ENCODE data around the gene SLC6A15. TPM values are rescaled to one million over a fixed set of nuclear protein-coding genes. Genes with fewer than 3 reads are reported as not detected.

SLC6A15 gene
- total and polyA plus RNA-seq, 3 experiments from 2014 or later = not detected

DNA sequence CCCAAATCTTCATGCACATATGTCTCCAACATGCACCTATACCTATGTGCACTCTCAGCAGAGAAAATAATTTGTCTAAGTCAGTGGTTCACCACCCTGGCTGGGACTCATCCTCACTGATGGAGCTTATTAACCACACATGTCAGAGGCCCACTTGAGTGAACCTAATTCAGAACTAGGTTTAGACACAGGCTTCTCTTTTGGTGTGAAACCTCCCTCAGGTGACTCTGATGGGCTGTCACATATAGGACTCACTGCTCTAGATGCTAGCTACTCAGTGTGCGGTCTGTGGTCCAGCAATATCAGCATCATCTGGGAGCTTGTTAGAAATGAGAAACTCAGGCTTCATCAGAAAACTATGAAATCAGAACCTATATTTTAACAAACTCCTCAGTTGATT lies 85.7 kb downstream of the SLC6A15 start:
- CTCF ChIA-PET = no interaction called here
- DNase-seq = no peak

DNA sequence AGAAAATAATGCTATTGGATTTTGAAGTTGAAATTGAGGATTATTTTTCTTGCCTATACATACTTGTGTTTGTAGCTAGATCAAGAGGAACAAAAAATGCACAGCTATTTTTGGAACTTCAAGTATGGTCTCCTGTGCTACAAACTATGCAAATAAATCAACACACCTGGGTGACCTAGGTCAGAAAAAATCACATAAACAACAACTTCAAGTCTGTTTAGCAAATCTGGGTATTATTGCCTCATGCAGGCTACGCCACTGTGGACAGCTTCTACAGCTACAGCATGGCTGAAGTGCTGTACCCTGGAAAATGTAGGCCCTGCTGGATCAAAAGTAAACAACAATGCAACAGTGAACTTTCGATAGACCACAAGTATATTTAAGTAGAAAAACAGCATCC lies 87.5 kb downstream of the SLC6A15 start:
- CTCF ChIA-PET = no interaction called here
- no peak for DNase-seq
- POLR2A ChIA-PET = no interaction called here
- Mint-ChIP-seq H3K27me3 (no peaks in the 10 kb centered on the region), H3K36me3 (no peaks in the 10 kb centered on the region), H3K27ac (no peak overlapping the region), H3K9me3 (peaks cover 0 to 3% (median 0%) of the 10 kb centered on the region in 5 donors), H3K4me1 (no peaks in the 10 kb centered on the region), H3K4me3 (no peak overlapping the region)
- Histone ChIP-seq H3K4me1 (ENCODE audit: insufficient read depth, low read length) (no peaks in the 10 kb centered on the region), H3K27me3 (ENCODE audit: insufficient read depth, low read length, poor library complexity, severe bottlenecking) (no peaks in the 10 kb centered on the region), H3K9me3 (ENCODE audit: low read length) (no peaks in the 10 kb centered on the region), H3K4me3 (ENCODE audit: low read length) (no peak overlapping the region), H3K27ac (ENCODE audit: low read depth, low read length) (no peak overlapping the region), H3K36me3 (ENCODE audit: insufficient read depth, low read length) (no peaks in the 10 kb centered on the region)

More for the DNA sequence above, 85.7 kb downstream of the SLC6A15 start:
- Mint-ChIP-seq H3K27me3 (no peaks in the 10 kb centered on the region), H3K9me3 (peaks cover 0 to 2% (median 0%) of the 10 kb centered on the region in 5 donors), H3K27ac (no peak overlapping the region), H3K4me3 (no peak overlapping the region), H3K4me1 (no peaks in the 10 kb centered on the region), H3K36me3 (no peaks in the 10 kb centered on the region)
- Histone ChIP-seq H3K4me3 (ENCODE audit: low read length) (no peak overlapping the region), H3K4me1 (ENCODE audit: insufficient read depth, low read length) (no peaks in the 10 kb centered on the region), H3K27ac (ENCODE audit: low read depth, low read length) (no peak overlapping the region), H3K27me3 (ENCODE audit: insufficient read depth, low read length, poor library complexity, severe bottlenecking) (no peaks in the 10 kb centered on the region), H3K36me3 (ENCODE audit: insufficient read depth, low read length) (no peaks in the 10 kb centered on the region), H3K9me3 (ENCODE audit: low read length) (no peaks in the 10 kb centered on the region)
- POLR2A ChIA-PET = no interaction called here

DNA sequence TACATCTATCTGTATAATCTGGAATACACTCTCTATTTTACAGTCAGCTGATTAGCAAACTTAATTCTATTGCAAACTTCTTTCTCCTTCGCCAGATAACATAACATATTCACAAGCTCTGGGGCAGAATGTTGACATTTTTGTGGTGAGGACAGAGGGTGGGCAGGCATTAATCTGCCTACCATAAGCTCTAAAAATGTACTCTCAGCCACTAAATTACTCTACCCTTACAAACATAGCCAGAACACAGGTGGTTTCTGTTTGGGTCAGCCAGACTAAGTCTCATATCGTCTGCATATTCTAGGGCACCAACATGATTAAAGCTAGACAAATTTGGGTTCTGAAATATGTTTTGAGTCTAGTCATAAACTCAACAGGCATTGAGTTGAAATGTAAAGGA lies 90.1 kb downstream of the SLC6A15 start:
- CTCF ChIA-PET = no interaction called here

GRCh38 chr12:84816916-84817695 lies 95.5 kb downstream of the SLC6A15 start:
- DNase-seq = no peak
- Mint-ChIP-seq H3K4me1 (no peaks in the 10 kb centered on the region), H3K27ac (no peak overlapping the region), H3K36me3 (no peaks in the 10 kb centered on the region), H3K4me3 (no peak overlapping the region), H3K27me3 (no peaks in the 10 kb centered on the region), H3K9me3 (peaks cover 0 to 5% (median 0%) of the 10 kb centered on the region in 5 donors)
- Histone ChIP-seq H3K9me3 (ENCODE audit: low read length) (no peaks in the 10 kb centered on the region), H3K4me3 (ENCODE audit: low read length) (no peak overlapping the region), H3K36me3 (ENCODE audit: insufficient read depth, low read length) (no peaks in the 10 kb centered on the region), H3K27ac (ENCODE audit: low read depth, low read length) (no peak overlapping the region), H3K27me3 (ENCODE audit: insufficient read depth, low read length, poor library complexity, severe bottlenecking) (no peaks in the 10 kb centered on the region), H3K4me1 (ENCODE audit: insufficient read depth, low read length) (no peaks in the 10 kb centered on the region)
- ChIA-PET POLR2A (no interaction called here), CTCF (no interaction called here)

More for the DNA sequence above, 90.1 kb downstream of the SLC6A15 start:
- no peaks in the 10 kb centered on the region for H3K36me3 Mint-ChIP-seq
- POLR2A ChIA-PET = no interaction called here
- Histone ChIP-seq H3K4me3 (ENCODE audit: low read length) (no peak overlapping the region), H3K27ac (ENCODE audit: low read depth, low read length) (no peak overlapping the region), H3K36me3 (ENCODE audit: insufficient read depth, low read length) (no peaks in the 10 kb centered on the region), H3K9me3 (ENCODE audit: low read length) (no peaks in the 10 kb centered on the region), H3K27me3 (ENCODE audit: insufficient read depth, low read length, poor library complexity, severe bottlenecking) (no peaks in the 10 kb centered on the region), H3K4me1 (ENCODE audit: insufficient read depth, low read length) (no peaks in the 10 kb centered on the region)
- H3K27ac Mint-ChIP-seq = no peak overlapping the region
- no peaks in the 10 kb centered on the region for H3K4me1 Mint-ChIP-seq
- H3K4me3 Mint-ChIP-seq = no peak overlapping the region
- DNase-seq = no peak
- peaks cover 0 to 3% (median 0%) of the 10 kb centered on the region in 5 donors for H3K9me3 Mint-ChIP-seq
- no peaks in the 10 kb centered on the region for H3K27me3 Mint-ChIP-seq

DNA sequence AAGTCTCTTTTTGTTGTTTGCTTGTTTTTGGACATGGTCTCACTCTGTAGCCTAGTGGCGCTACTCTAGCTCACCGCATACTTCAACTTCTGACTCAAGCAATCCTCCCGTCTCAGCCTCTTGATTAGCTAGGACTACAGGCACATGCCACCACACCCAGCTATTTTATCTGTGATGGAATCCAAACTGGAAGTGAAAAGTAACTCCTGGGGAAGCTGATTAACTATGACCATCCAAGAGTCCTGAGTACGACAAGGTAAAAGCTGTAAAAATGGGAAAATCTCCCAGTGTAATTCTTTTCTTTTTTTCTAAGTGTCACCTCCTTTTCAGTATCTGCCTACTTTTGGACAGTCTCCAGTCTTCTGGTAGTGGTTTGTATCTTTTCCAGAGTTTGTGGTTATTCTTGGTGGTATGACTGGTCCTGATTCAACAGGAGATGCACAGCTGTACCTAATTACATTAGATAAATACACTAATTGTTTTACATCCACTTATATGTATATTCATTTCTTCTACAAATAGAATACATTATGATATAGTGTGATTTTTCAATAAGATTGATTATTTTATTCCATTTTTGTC lies 97.8 kb downstream of the SLC6A15 start:
- Histone ChIP-seq H3K9me3 (ENCODE audit: low read length) (no peaks in the 10 kb centered on the region), H3K27ac (ENCODE audit: low read depth, low read length) (no peak overlapping the region), H3K36me3 (ENCODE audit: insufficient read depth, low read length) (no peaks in the 10 kb centered on the region), H3K27me3 (ENCODE audit: insufficient read depth, low read length, poor library complexity, severe bottlenecking) (no peaks in the 10 kb centered on the region), H3K4me1 (ENCODE audit: insufficient read depth, low read length) (no peaks in the 10 kb centered on the region), H3K4me3 (ENCODE audit: low read length) (no peak overlapping the region)
- H3K9me3 Mint-ChIP-seq = peaks cover 0 to 3% (median 0%) of the 10 kb centered on the region in 5 donors
- H3K36me3 Mint-ChIP-seq = no peaks in the 10 kb centered on the region
- no peak overlapping the region for H3K27ac Mint-ChIP-seq
- H3K4me3 Mint-ChIP-seq = no peak overlapping the region
- POLR2A ChIA-PET = no interaction called here
- no peaks in the 10 kb centered on the region for H3K4me1 Mint-ChIP-seq
- CTCF ChIA-PET = no interaction called here
- no peak for DNase-seq
- no peaks in the 10 kb centered on the region for H3K27me3 Mint-ChIP-seq

DNA sequence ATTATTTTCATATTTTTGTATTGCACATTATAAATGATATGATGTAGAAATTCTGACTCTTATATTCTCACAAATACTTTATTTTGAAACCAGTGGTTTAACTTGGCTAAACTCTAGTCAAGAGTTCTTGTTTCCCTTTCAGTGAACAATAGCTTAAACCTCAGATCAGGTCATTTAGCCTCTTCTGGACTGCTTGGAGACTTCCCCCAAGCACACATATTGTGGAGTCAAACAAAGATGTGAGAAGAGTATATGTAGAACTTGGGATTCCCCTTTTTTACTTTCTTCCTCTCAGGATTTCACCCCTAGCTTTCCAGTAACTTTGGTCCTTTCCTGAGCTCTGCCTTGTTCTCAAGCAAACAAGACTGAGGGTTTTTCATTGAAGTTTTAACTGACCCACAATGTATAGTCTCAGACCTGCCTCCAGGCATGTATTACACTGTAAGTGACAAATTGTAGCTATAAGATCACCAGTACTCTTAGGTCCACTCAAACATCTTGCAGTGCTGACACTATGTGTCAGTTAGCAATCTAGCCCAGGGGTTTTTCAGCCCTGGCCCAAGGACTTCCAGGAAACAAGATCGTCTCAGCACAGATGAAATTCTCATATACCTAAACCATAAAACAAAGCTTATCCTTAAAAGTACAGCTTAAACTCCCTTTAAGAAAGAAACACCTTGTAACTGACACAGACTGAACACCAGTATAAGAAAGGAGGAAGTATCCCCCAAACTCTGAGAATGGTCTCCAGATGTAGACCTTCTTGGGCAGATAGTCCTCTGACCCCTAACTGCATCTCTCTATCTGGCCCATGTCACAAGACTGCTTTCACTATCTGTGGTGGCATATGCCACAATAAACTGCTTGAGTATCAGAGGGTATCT lies 98.6 kb downstream of the SLC6A15 start:
- ChIA-PET POLR2A (no interaction called here), CTCF (no interaction called here)
- Mint-ChIP-seq H3K27me3 (no peaks in the 10 kb centered on the region), H3K4me1 (no peaks in the 10 kb centered on the region), H3K4me3 (no peak overlapping the region), H3K36me3 (no peaks in the 10 kb centered on the region), H3K27ac (no peak overlapping the region), H3K9me3 (peaks cover 0 to 3% (median 0%) of the 10 kb centered on the region in 5 donors)
- H3K36me3 ChIP-seq (ENCODE audit: insufficient read depth, low read length) = no peaks in the 10 kb centered on the region
- H3K27me3 ChIP-seq (ENCODE audit: insufficient read depth, low read length, poor library complexity, severe bottlenecking) = no peaks in the 10 kb centered on the region
- no peaks in the 10 kb centered on the region for H3K9me3 ChIP-seq (ENCODE audit: low read length)
- no peak overlapping the region for H3K27ac ChIP-seq (ENCODE audit: low read depth, low read length)
- DNase-seq = no peak
- H3K4me3 ChIP-seq (ENCODE audit: low read length) = no peak overlapping the region
- no peaks in the 10 kb centered on the region for H3K4me1 ChIP-seq (ENCODE audit: insufficient read depth, low read length)

GRCh38 chr12:84811291-84811690 lies 101.3 kb downstream of the SLC6A15 start:
- H3K4me3 ChIP-seq (ENCODE audit: low read length) = no peak overlapping the region
- H3K4me3 Mint-ChIP-seq = no peak overlapping the region
- H3K36me3 Mint-ChIP-seq = no peaks in the 10 kb centered on the region
- no peaks in the 10 kb centered on the region for H3K4me1 ChIP-seq (ENCODE audit: insufficient read depth, low read length)
- H3K27ac ChIP-seq (ENCODE audit: low read depth, low read length) = no peak overlapping the region
- ChIA-PET POLR2A (no interaction called here), CTCF (no interaction called here)
- H3K9me3 ChIP-seq (ENCODE audit: low read length) = no peaks in the 10 kb centered on the region
- H3K27me3 Mint-ChIP-seq = no peaks in the 10 kb centered on the region
- no peak for DNase-seq
- H3K9me3 Mint-ChIP-seq = peaks cover 0 to 3% (median 2%) of the 10 kb centered on the region in 5 donors
- no peaks in the 10 kb centered on the region for H3K4me1 Mint-ChIP-seq
- H3K36me3 ChIP-seq (ENCODE audit: insufficient read depth, low read length) = no peaks in the 10 kb centered on the region
- no peak overlapping the region for H3K27ac Mint-ChIP-seq
- H3K27me3 ChIP-seq (ENCODE audit: insufficient read depth, low read length, poor library complexity, severe bottlenecking) = no peaks in the 10 kb centered on the region

DNA sequence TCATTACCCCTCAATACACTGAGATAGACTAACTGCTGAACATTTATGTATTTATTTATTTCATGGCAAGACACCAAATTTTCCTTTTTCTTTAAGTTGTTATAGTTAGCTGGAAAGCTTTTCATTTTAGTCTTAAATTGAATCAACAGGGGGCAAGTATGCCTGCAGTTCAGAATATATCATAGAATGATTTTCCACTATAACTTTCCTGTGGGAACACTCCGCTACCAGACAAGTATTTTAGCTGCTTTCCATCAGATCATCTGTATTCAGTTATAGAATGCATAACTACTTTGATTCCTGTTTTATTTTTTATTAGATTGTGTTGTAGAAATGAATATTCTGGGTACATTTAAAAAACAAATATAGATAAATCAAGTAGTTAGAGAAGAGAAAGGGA lies 102.0 kb downstream of the SLC6A15 start:
- POLR2A ChIA-PET = no interaction called here
- H3K36me3 ChIP-seq (ENCODE audit: insufficient read depth, low read length) = no peaks in the 10 kb centered on the region
- H3K9me3 ChIP-seq (ENCODE audit: low read length) = no peaks in the 10 kb centered on the region
- Mint-ChIP-seq H3K36me3 (no peaks in the 10 kb centered on the region), H3K27ac (no peak overlapping the region), H3K27me3 (no peaks in the 10 kb centered on the region), H3K9me3 (peaks cover 0 to 5% (median 0%) of the 10 kb centered on the region in 5 donors), H3K4me3 (no peak overlapping the region), H3K4me1 (no peaks in the 10 kb centered on the region)
- no peaks in the 10 kb centered on the region for H3K27me3 ChIP-seq (ENCODE audit: insufficient read depth, low read length, poor library complexity, severe bottlenecking)
- CTCF ChIA-PET = no interaction called here
- no peaks in the 10 kb centered on the region for H3K4me1 ChIP-seq (ENCODE audit: insufficient read depth, low read length)
- H3K27ac ChIP-seq (ENCODE audit: low read depth, low read length) = no peak overlapping the region
- H3K4me3 ChIP-seq (ENCODE audit: low read length) = no peak overlapping the region
- DNase-seq = no peak

All from CD8-positive, alpha-beta memory T cell (primary cell).